Left ventricle myocardium inferior (tissue), 1 donor: Measurements from ENCODE around the gene LITAF. TPM values are rescaled to one million over a fixed set of nuclear protein-coding genes. Genes with fewer than 3 reads are reported as not detected.

Experiments
- DNase-seq: peaks from one replicate; pipeline ENCODE4 v3.0.0-alpha.2; 2020
- H3K27ac ChIP-seq: fragments of 200-600 bp; replicated peaks from 2 replicates; pipeline ENCODE4 v1.8.0; 2021
- H3K27me3 ChIP-seq: fragments of 200-600 bp; 2 replicates; pipeline ENCODE4 v1.8.0; 2021; ENCODE audit warnings: low read depth
- H3K36me3 ChIP-seq: fragments of 200-600 bp; 2 replicates; pipeline ENCODE4 v1.8.0; 2021
- H3K4me1 ChIP-seq: fragments of 200-600 bp; 2 replicates; pipeline ENCODE4 v1.8.0; 2021
- H3K4me3 ChIP-seq: fragments of 200-600 bp; 2 replicates; pipeline ENCODE4 v1.8.0; 2021; ENCODE audit warnings: mild to moderate bottlenecking, moderate library complexity
- H3K9me3 ChIP-seq: fragments of 200-600 bp; replicated peaks from 2 replicates; pipeline ENCODE4 v1.8.0; 2021
- intact Hi-C: fragments of 100-400 bp; cut with micrococcal nuclease; formaldehyde crosslinking; loops from one replicate; pipeline ENCODE4 v1.11.0; 2022
- total RNA-seq: library from RNA; stranded (reverse); fragmentation: NEBNext Ultra II Directional; extraction: Animal tissue kit (Norgen Biotek cat#: 25700); gene quantifications from one replicate; pipeline ENCODE4 v1.2.1, GENCODE V29; 2021
- TF ChIP-seq, protein P1 (sequence below): fragments of 200-600 bp; IDR thresholded peaks from 2 replicates; pipeline ENCODE4 v1.8.0; 2021; ENCODE audit warnings: antibody characterized with exemption, mild to moderate bottlenecking, borderline replicate concordance
- donor health status: DM: no; HTN: yes; CAD: no; lungs with severe emphysema.

Gene LITAF
- total RNA-seq, 1 donor from 2014 or later, result 55.6 TPM

DNA sequence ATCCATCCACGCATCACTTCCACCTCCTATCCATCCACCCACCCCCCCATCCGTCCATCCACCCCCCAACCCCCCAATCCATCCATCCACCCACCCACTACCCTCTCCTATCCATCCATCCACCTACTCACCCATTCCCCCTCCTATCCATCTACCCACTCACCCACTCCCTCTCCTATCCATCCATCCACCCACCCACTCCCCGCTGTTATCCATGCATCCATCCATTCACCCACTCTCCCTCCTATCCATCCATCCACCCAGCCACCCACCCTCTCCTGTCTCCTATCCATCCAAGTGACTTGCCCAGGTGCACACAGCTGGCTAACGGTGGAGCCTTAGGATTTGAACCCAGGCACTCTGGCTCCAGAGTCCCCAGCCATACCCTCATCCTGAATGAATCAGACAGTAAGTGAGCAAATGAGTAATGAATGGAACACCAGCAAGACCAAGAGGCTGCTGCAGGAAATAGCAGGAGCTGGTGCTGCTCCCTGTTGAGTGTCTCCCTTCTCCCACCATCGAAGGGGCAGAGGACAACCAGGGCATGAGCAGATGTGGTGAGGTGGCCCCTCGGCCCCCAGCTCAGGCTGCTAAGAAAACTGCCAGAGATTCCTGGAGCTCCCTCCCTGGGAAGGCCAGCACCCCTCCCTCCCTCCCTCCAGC, 62.5 kb downstream of the LITAF start:
- no peak overlapping the region for H3K27ac ChIP-seq
- H3K27me3 ChIP-seq, result peaks cover 45% of the 10 kb centered on the region
- H3K9me3 ChIP-seq, result peaks cover 15% of the 10 kb centered on the region
- no peak for DNase-seq
- intact Hi-C loops, result no loop called here
- H3K4me1 ChIP-seq, result peaks cover 4% of the 10 kb centered on the region
- H3K4me3 ChIP-seq, result no peak overlapping the region
- H3K36me3 ChIP-seq, result no peaks in the 10 kb centered on the region
- TF ChIP-seq, protein P1, sequence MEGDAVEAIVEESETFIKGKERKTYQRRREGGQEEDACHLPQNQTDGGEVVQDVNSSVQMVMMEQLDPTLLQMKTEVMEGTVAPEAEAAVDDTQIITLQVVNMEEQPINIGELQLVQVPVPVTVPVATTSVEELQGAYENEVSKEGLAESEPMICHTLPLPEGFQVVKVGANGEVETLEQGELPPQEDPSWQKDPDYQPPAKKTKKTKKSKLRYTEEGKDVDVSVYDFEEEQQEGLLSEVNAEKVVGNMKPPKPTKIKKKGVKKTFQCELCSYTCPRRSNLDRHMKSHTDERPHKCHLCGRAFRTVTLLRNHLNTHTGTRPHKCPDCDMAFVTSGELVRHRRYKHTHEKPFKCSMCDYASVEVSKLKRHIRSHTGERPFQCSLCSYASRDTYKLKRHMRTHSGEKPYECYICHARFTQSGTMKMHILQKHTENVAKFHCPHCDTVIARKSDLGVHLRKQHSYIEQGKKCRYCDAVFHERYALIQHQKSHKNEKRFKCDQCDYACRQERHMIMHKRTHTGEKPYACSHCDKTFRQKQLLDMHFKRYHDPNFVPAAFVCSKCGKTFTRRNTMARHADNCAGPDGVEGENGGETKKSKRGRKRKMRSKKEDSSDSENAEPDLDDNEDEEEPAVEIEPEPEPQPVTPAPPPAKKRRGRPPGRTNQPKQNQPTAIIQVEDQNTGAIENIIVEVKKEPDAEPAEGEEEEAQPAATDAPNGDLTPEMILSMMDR, result no peak

DNA sequence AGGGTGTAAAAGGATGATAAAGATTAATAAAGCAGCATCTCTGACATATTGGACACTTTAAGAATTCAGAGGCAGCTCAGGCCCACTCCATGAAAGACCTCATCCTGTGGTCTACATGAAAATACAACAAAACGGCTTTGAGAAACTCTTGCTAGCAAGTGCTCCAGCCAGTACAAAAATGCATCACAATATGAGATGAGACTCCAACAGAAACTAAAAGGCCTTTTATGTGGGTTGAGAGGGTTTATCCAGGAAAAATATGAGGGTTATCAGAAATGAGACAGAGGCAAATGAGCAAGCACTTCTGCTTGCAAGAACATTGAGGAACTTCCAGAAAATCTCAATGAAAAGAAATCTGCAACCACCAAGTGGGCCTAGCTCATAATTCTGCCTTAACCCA, 65.7 kb downstream of the LITAF start:
- intact Hi-C loops, result no loop called here
- Histone ChIP-seq H3K27me3 (peaks cover 18% of the 10 kb centered on the region), H3K9me3 (peaks cover 15% of the 10 kb centered on the region), H3K4me3 (no peak overlapping the region), H3K36me3 (no peaks in the 10 kb centered on the region), H3K27ac (no peak overlapping the region), H3K4me1 (no peaks in the 10 kb centered on the region)
- TF ChIP-seq, protein P1, result no peak
- DNase-seq, result no peak

DNA sequence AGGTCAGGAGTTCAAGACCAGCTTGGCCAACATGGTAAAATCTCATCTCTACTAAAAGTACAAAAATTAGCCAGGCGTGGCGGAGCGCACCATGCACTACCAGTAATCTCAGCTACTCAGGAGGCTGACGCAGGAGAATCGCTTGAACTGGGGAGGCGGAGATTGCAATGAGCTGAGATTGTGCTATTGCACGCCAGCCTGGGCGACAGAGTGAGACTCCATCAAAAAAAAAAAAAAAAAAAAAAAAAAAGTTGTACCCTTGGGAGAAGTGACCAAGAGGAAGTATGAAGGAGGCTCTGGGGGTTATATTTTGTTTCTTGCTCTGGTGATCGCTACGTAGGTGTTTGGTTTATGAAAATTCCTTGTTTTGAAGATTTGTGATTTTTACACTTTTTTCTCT, 66.3 kb downstream of the LITAF start:
- no peaks in the 10 kb centered on the region for H3K36me3 ChIP-seq
- TF ChIP-seq, protein P1, result no peak
- no peak for DNase-seq
- H3K9me3 ChIP-seq, result peaks cover 15% of the 10 kb centered on the region
- peaks cover 13% of the 10 kb centered on the region for H3K27me3 ChIP-seq
- intact Hi-C loops, result no loop called here
- H3K4me1 ChIP-seq, result no peaks in the 10 kb centered on the region
- H3K27ac ChIP-seq, result no peak overlapping the region
- no peak overlapping the region for H3K4me3 ChIP-seq

DNA sequence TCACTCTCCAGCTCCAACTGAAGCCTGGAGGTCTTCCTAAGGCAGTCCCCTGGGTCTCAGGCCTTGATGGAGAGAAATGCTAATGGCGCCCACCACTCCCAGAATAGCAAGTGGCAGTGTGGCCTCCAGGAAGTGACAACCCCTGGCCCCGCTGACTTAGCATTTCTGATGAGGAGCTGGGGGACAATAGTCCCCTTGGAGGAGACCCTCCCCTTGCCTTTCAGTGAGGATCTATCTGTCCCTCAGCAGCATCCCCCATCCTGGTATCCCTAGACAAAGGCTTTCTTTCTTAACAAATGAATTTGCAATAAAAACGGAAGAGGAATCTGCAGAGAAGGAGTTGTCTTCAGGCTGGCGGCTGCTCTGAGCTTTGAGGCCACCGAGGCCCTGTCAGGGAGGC, 68.8 kb downstream of the LITAF start:
- no peak for DNase-seq
- H3K36me3 ChIP-seq, result no peaks in the 10 kb centered on the region
- H3K27me3 ChIP-seq, result no peaks in the 10 kb centered on the region
- TF ChIP-seq, protein P1, result no peak
- H3K4me1 ChIP-seq, result no peaks in the 10 kb centered on the region
- H3K9me3 ChIP-seq, result peaks cover 15% of the 10 kb centered on the region
- H3K27ac ChIP-seq, result no peak overlapping the region
- no peak overlapping the region for H3K4me3 ChIP-seq
- intact Hi-C loops, result no loop called here

DNA sequence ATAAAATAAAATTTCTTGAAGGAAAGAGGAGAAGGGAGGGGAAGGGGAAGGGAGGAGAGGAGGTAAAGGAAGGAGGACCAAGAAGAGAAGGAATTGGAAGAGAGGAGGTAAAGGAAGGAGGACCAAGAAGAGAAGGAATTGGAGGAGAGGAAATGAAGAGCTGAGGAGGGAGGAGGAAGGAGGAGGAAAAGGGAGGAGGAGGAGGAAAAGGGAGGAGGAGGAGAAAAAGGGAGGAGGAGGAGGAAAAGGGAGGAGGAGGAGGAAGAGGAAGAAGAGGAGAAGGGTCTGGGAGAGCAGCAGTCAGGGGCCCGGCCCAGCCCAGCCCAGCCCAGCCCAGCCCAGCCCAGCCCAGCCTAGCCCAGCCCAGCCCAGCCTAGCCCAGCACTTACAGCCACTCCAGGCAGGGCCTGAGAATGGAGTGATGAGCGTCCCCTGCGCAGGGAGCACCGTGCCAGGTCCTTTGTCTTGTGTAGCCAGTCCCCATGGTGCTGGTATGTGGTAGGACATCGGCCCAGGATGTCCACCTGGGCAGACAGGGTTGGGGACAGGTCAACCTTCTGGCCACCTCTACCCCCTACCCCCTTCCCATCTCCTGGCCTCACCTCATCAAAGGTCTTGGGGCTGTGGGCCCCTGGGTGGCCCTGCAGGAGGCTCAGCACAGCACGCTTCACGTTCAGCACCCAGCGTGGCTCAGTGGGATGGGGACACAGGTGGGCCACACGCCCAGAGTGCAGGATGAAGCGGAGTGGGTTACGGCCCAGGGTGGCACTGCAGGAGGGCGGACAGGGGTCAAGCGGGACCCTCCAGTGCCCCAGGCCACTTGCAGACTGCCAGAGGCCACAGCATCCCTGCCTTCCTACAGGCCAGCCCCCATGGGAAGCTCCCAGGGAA, 70.9 kb downstream of the LITAF start:
- no peaks in the 10 kb centered on the region for H3K36me3 ChIP-seq
- no peak overlapping the region for H3K4me3 ChIP-seq
- TF ChIP-seq, protein P1, result no peak
- H3K27me3 ChIP-seq, result no peaks in the 10 kb centered on the region
- no peak overlapping the region for H3K27ac ChIP-seq
- peaks cover 3% of the 10 kb centered on the region for H3K9me3 ChIP-seq
- intact Hi-C loops, result no loop called here
- no peak for DNase-seq
- H3K4me1 ChIP-seq, result no peaks in the 10 kb centered on the region
